Fibroblast of mammary gland (primary cell): ENCODE results near the gene ADPGK.

Source experiments
- DNase-seq: peaks from one replicate; pipeline ENCODE4 v3.0.0-alpha.2; 2010; ENCODE audit warnings: low read depth
- H3K4me3 ChIP-seq: 2 replicates; pipeline ENCODE4 v1.5.1; 2011; ENCODE audit warnings: low read depth, mild to moderate bottlenecking, low read length, moderate library complexity; ENCODE audit not compliant: control insufficient read depth
- CTCF ChIP-seq: conservative IDR thresholded peaks from 2 replicates; pipeline ENCODE4 v1.5.1; 2011; ENCODE audit warnings: low read depth, low read length, inconsistent platforms; ENCODE audit not compliant: control insufficient read depth, insufficient read depth

ADPGK gene

GRCh38 chr15:72706266-72706665, 77.3 kb downstream of the ADPGK start:
- no peak for TF ChIP-seq CTCF
- peak; percentile 68 for DNase-seq
- no peak overlapping the region for H3K4me3 ChIP-seq
